IPS-15b (cell line): ENCODE results near the gene FBLN2.
"Not testable (repeated sequence)": the region's sequence is repeated elsewhere in the genome, so short reads cannot be mapped to it uniquely, and the experiment has no call there.

Experiments used
- H3K27me3 ChIP-seq: one replicate; pipeline ENCODE4 v1.6.1; 2013; ENCODE audit warnings: low read length; ENCODE audit not compliant: control insufficient read depth, insufficient read depth
- H3K36me3 ChIP-seq: one replicate; pipeline ENCODE4 v1.6.1; 2013; ENCODE audit warnings: low read length; ENCODE audit not compliant: control insufficient read depth, insufficient read depth
- H3K4me1 ChIP-seq: one replicate; pipeline ENCODE4 v1.6.1; 2013; ENCODE audit warnings: mild to moderate bottlenecking, low read length; ENCODE audit not compliant: control insufficient read depth, insufficient read depth
- H3K4me3 ChIP-seq: one replicate; pipeline ENCODE4 v1.5.1; 2013; ENCODE audit warnings: low read depth, low read length
- H3K9ac ChIP-seq: one replicate; pipeline ENCODE4 v1.6.1; 2013; ENCODE audit warnings: low read depth, mild to moderate bottlenecking, low read length
- H3K9me3 ChIP-seq: one replicate; pipeline ENCODE4 v1.6.1; 2013; ENCODE audit warnings: mild to moderate bottlenecking, low read length; ENCODE audit not compliant: control insufficient read depth, insufficient read depth

The FBLN2 gene

GRCh38 chr3:13515786-13516759, 32.9 kb upstream of the FBLN2 start:
- Histone ChIP-seq H3K4me1 (no peaks in the 10 kb centered on the region), H3K9ac (no peak overlapping the region), H3K4me3 (no peak overlapping the region), H3K36me3 (no peaks in the 10 kb centered on the region), H3K27me3 (no peaks in the 10 kb centered on the region), H3K9me3 (no peaks in the 10 kb centered on the region)

- H3K36me3 ChIP-seq = no peaks in the 10 kb centered on the region
- no peak overlapping the region for H3K9ac ChIP-seq
- no peaks in the 10 kb centered on the region for H3K27me3 ChIP-seq
- no peaks in the 10 kb centered on the region for H3K9me3 ChIP-seq
- no peak overlapping the region for H3K4me3 ChIP-seq
- no peaks in the 10 kb centered on the region for H3K4me1 ChIP-seq
Observed at GRCh38 chr3:13516760-13517135, 32.2 kb upstream of the FBLN2 start.

GRCh38 chr3:13517253-13517977, 31.5 kb upstream of the FBLN2 start:
- Histone ChIP-seq H3K9me3 (no peaks in the 10 kb centered on the region), H3K27me3 (no peaks in the 10 kb centered on the region), H3K4me1 (no peaks in the 10 kb centered on the region), H3K36me3 (no peaks in the 10 kb centered on the region), H3K9ac (no peak overlapping the region), H3K4me3 (no peak overlapping the region)

GRCh38 chr3:13518516-13518953, 30.4 kb upstream of the FBLN2 start:
- Histone ChIP-seq H3K27me3 (no peaks in the 10 kb centered on the region), H3K4me3 (no peak overlapping the region), H3K9me3 (no peaks in the 10 kb centered on the region), H3K4me1 (no peaks in the 10 kb centered on the region), H3K36me3 (no peaks in the 10 kb centered on the region), H3K9ac (no peak overlapping the region)

- Histone ChIP-seq H3K27me3 (no peaks in the 10 kb centered on the region), H3K4me1 (no peaks in the 10 kb centered on the region), H3K4me3 (no peak overlapping the region), H3K9me3 (no peaks in the 10 kb centered on the region), H3K9ac (no peak overlapping the region), H3K36me3 (no peaks in the 10 kb centered on the region)
Observed at GRCh38 chr3:13519006-13519791, 29.7 kb upstream of the FBLN2 start.

- Histone ChIP-seq H3K9me3 (no peaks in the 10 kb centered on the region), H3K4me1 (no peaks in the 10 kb centered on the region), H3K27me3 (no peaks in the 10 kb centered on the region), H3K4me3 (no peak overlapping the region), H3K9ac (no peak overlapping the region), H3K36me3 (no peaks in the 10 kb centered on the region)
Observed at GRCh38 chr3:13520326-13520880, 28.5 kb upstream of the FBLN2 start.

- no peaks in the 10 kb centered on the region for H3K36me3 ChIP-seq
- no peaks in the 10 kb centered on the region for H3K27me3 ChIP-seq
- H3K9ac ChIP-seq = no peak overlapping the region
- peaks cover 2% of the 10 kb centered on the region for H3K4me1 ChIP-seq
- no peaks in the 10 kb centered on the region for H3K9me3 ChIP-seq
- no peak overlapping the region for H3K4me3 ChIP-seq
Observed at GRCh38 chr3:13521309-13521708, 27.6 kb upstream of the FBLN2 start.

- not testable (repeated sequence) for H3K9ac ChIP-seq, H3K36me3 ChIP-seq, H3K27me3 ChIP-seq, H3K9me3 ChIP-seq, H3K4me3 ChIP-seq, H3K4me1 ChIP-seq
Observed at GRCh38 chr3:13521749-13522148, 27.2 kb upstream of the FBLN2 start.

GRCh38 chr3:13522236-13522635, 26.7 kb upstream of the FBLN2 start:
- Histone ChIP-seq H3K27me3 (no peaks in the 10 kb centered on the region), H3K9me3 (no peaks in the 10 kb centered on the region), H3K36me3 (no peaks in the 10 kb centered on the region), H3K4me1 (peaks cover 2% of the 10 kb centered on the region), H3K4me3 (no peak overlapping the region), H3K9ac (no peak overlapping the region)

GRCh38 chr3:13524979-13525669, 23.8 kb upstream of the FBLN2 start:
- H3K9ac ChIP-seq = no peak overlapping the region
- H3K4me3 ChIP-seq = no peak overlapping the region
- H3K9me3 ChIP-seq = no peaks in the 10 kb centered on the region
- peaks cover 4% of the 10 kb centered on the region for H3K4me1 ChIP-seq
- H3K36me3 ChIP-seq = no peaks in the 10 kb centered on the region
- H3K27me3 ChIP-seq = no peaks in the 10 kb centered on the region
